AG04450 (cell line): ENCODE data around the gene MKI67. TPM values are rescaled to one million over a fixed set of nuclear protein-coding genes. Genes with fewer than 3 reads are reported as not detected.

Experiments used
- CTCF ChIA-PET: fragments of 300-600, 350-600 bp; formaldehyde crosslinking; extraction: SDS; loops from one replicate; lab custom pipeline; 2022; ENCODE audit warnings: antibody characterized with exemption, inconsistent platforms; lab: Charles Lee
- POLR2A ChIA-PET: fragments of 350-600 bp; formaldehyde crosslinking; extraction: SDS; loops from one replicate; lab custom pipeline; 2021; ENCODE audit warnings: antibody characterized with exemption, inconsistent platforms; lab: Yijun Ruan, JAX
- DNase-seq: peaks from one replicate; pipeline ENCODE4 v3.0.0-alpha.2; 2011; ENCODE audit warnings: low read depth, low spot score
- H3K27ac ChIP-seq: one replicate; pipeline ENCODE4 v1.5.1; 2012; ENCODE audit warnings: low read depth, low read length, control low read depth
- H3K27me3 ChIP-seq: one replicate; pipeline ENCODE4 v1.6.0; 2012; ENCODE audit warnings: low read length; ENCODE audit not compliant: control insufficient read depth, insufficient read depth
- H3K4me3 ChIP-seq: 2 replicates; pipeline ENCODE4 v1.5.1; 2011; ENCODE audit warnings: mild to moderate bottlenecking, low read depth, low read length, control low read depth
- H3K9me3 ChIP-seq: 2 replicates; pipeline ENCODE4 v1.5.1; 2012; ENCODE audit warnings: low read length; ENCODE audit not compliant: control insufficient read depth, insufficient read depth
- CTCF ChIP-seq: IDR thresholded peaks from 2 replicates; pipeline ENCODE4 v1.5.1; 2011; ENCODE audit warnings: low read depth, low read length, control low read depth, inconsistent platforms
- polyA plus RNA-seq: library from polyadenylated mRNA; depleted of rRNA; stranded (reverse); fragments of >200 nt; gene quantifications from 2 replicates; pipeline ENCODE4 v1.2.3, GENCODE V29; 2011

Gene MKI67
- polyA plus RNA-seq, 1 experiment = 10.3 TPM

DNA sequence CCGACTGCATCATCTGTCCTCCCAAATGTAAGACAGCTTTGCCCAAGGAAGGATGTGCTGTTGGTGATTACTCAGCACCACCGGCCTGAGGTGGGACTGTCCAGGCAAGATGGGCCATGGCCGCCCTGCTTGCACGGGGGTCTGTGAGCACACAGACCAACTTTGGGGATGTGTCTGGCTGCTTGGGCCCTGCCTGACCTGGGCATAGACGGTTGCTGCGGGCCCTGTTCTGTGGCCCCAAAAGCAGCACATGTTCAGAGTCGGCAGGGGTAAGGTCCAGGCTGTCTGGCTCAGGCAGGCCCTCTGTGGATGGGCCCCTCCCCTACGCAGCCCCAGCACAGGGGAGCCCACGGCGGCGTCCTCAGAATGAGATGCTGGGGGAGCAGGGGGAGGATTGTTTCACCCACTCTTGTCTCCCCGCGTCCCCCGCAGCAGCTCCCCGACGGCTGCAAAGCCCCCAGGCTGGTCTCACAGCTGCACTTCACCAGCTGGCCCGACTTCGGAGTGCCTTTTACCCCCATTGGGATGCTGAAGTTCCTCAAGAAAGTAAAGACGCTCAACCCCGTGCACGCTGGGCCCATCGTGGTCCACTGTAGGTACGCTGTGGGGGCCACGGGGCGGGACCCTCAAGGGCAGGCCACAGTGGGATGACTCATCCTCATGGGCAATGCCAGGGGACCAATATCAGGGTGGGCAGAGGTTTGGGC is 58.4 kb downstream of the MKI67 start:
- H3K9me3 ChIP-seq = peaks cover 10% of the 10 kb centered on the region; the same call in 1 of the 2 replicates
- DNase-seq = no peak
- H3K4me3 ChIP-seq = no peak overlapping the region
- no peak overlapping the region for H3K27ac ChIP-seq
- H3K27me3 ChIP-seq = peaks cover 2% of the 10 kb centered on the region
- TF ChIP-seq CTCF = no peak
- CTCF ChIA-PET = no interaction called here
- POLR2A ChIA-PET = no interaction called here

GRCh38 chr10:128066870-128067382 is 59.3 kb downstream of the MKI67 start:
- ChIA-PET CTCF (no interaction called here), POLR2A (no interaction called here)
- no peak for DNase-seq
- TF ChIP-seq CTCF = no peak
- Histone ChIP-seq H3K27me3 (no peaks in the 10 kb centered on the region), H3K4me3 (no peak overlapping the region), H3K9me3 (peaks cover 10% of the 10 kb centered on the region; the same call in 1 of the 2 replicates), H3K27ac (no peak overlapping the region)

DNA sequence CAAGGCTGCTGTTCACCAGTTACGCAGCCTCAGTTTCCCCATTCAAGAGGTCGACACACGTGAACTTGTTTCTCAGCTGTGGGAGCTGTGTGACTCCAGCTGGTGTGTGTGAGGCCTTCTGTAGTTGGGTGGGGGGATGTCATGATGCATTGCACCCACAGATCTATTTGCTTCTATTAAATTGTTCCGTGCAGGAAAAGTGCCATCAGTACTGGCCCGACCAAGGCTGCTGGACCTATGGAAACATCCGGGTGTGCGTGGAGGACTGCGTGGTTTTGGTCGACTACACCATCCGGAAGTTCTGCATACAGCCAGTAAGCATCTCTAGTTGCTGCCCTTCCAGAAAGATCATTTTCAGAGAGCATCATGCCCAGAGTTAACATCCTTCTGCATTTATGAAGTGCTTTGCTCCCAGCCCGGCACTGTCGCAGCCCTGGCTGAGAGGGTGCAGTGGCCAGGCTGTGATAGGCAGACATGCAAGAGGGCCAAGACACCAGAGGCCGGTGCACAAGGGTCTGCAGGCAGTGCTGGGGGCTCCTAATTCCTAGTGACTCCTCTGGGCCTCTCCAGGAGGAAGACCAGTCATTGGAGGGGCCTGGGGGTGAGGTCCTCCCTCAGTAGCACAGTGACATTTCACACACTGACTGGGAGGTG is 60.2 kb downstream of the MKI67 start:
- Histone ChIP-seq H3K9me3 (peaks cover 10% of the 10 kb centered on the region; the same call in 1 of the 2 replicates), H3K4me3 (no peak overlapping the region), H3K27ac (no peak overlapping the region), H3K27me3 (no peaks in the 10 kb centered on the region)
- CTCF ChIA-PET = no interaction called here
- POLR2A ChIA-PET = no interaction called here
- no peak for DNase-seq
- TF ChIP-seq CTCF = no peak

GRCh38 chr10:128064970-128065580 is 61.1 kb downstream of the MKI67 start:
- TF ChIP-seq CTCF = no peak
- CTCF ChIA-PET = interaction anchor here (3.9 kb wide), 1 partner anchor 30 kb away, joined by 13 read pairs; no protein-coding TSS in a partner anchor
- Histone ChIP-seq H3K4me3 (no peak overlapping the region), H3K27me3 (no peaks in the 10 kb centered on the region), H3K9me3 (peaks cover 10% of the 10 kb centered on the region; the same call in 1 of the 2 replicates), H3K27ac (no peak overlapping the region)
- POLR2A ChIA-PET = interaction anchor here (0.5 kb wide), 1 partner anchor 1093 kb away, joined by 3 read pairs; no protein-coding TSS in a partner anchor
- DNase-seq = no peak
